Ovary (tissue), 3 donors: ENCODE measurements around the gene MED15.

ENCODE experiments used
- CTCF ChIP-seq, 3 donors: fragments of 450-650 bp in 2 of 3; fragments of 200-600 bp in 1 of 3; IDR thresholded peaks; one replicate each; pipeline versions ENCODE4 v1.5.1 to v1.8.0; 2016 to 2022; ENCODE audit warnings: antibody characterized with exemption in 3 of 3, mild to moderate bottlenecking in 1 of 3
- POLR2A ChIP-seq: fragments of 450-650 bp; IDR thresholded peaks from one replicate; pipeline ENCODE4 v1.6.1; 2017; ENCODE audit warnings: antibody characterized with exemption, mild to moderate bottlenecking, moderate library complexity
- donor health status: DM: no; HTN: no; CAD: no.

- TF ChIP-seq POLR2A (no peak), CTCF (IDR thresholded peaks at IDR 0.05) (no peak)
These were observed 97.9 kb downstream of the MED15 start for GRCh38 chr22:20605328-20605727.
